HepG2 (cell line): ENCODE measurements around the gene MOGAT3. TPM values are rescaled to one million over a fixed set of nuclear protein-coding genes. Genes with fewer than 3 reads are reported as not detected.
A peak's percentile ranks its signal among the peaks of the same experiment; 100 is the strongest.

Experiments
- ARID3A ChIP-seq: IDR thresholded peaks from 2 replicates; pipeline ENCODE4 v1.6.1; 2012; ENCODE audit warnings: low read depth, low read length, improper control_type of control experiment
- CBFB ChIP-seq: sonication (generic); formaldehyde crosslinking; IDR thresholded peaks from 2 replicates; pipeline ENCODE4 v1.4.0; 2020; ENCODE audit warnings: missing genetic modification reagents
- FOXK1 ChIP-seq: sonication (generic); formaldehyde crosslinking; IDR thresholded peaks from 2 replicates; pipeline ENCODE4 v1.4.0; 2020; ENCODE audit warnings: low read depth, missing genetic modification reagents, borderline replicate concordance
- KAT7 ChIP-seq: IDR thresholded peaks from 2 replicates; pipeline ENCODE4 v1.6.1; 2018; ENCODE audit warnings: borderline replicate concordance, missing compliant biosample characterization
- NPAS2 ChIP-seq: sonication (generic); formaldehyde crosslinking; IDR thresholded peaks from 2 replicates; pipeline ENCODE4 v1.8.0; 2022; ENCODE audit warnings: mild to moderate bottlenecking, missing genetic modification reagents, borderline replicate concordance
- RXRB ChIP-seq: IDR thresholded peaks from 2 replicates; pipeline ENCODE4 v1.6.1; 2016; ENCODE audit warnings: borderline replicate concordance, missing genetic modification reagents, missing compliant biosample characterization
- ZNF280B ChIP-seq: sonication (generic); formaldehyde crosslinking; IDR thresholded peaks from 2 replicates; pipeline ENCODE4 v1.5.0; 2020; ENCODE audit warnings: missing genetic modification reagents, mild to moderate bottlenecking, borderline replicate concordance
- ZNF318 ChIP-seq: sonication (generic); formaldehyde crosslinking; IDR thresholded peaks from 2 replicates; pipeline ENCODE4 v1.4.0; 2020; ENCODE audit warnings: mild to moderate bottlenecking, missing genetic modification reagents
- ZNF331 ChIP-seq: sonication (generic); formaldehyde crosslinking; IDR thresholded peaks from 2 replicates; pipeline ENCODE4 v1.4.0; 2020; ENCODE audit warnings: missing genetic modification reagents
- ZNF333 ChIP-seq: sonication (generic); formaldehyde crosslinking; IDR thresholded peaks from 2 replicates; pipeline ENCODE4 v1.4.0; 2020; ENCODE audit warnings: mild to moderate bottlenecking, missing genetic modification reagents, borderline replicate concordance
- ZNF598 ChIP-seq: sonication (generic); formaldehyde crosslinking; IDR thresholded peaks from 2 replicates; pipeline ENCODE4 v1.5.1; 2020; ENCODE audit warnings: mild to moderate bottlenecking, missing genetic modification reagents, borderline replicate concordance
- ZNF768 ChIP-seq: sonication (generic); formaldehyde crosslinking; IDR thresholded peaks from 2 replicates; pipeline ENCODE4 v1.4.0; 2020; ENCODE audit warnings: missing genetic modification reagents
- ZNF772 ChIP-seq: sonication (generic); formaldehyde crosslinking; IDR thresholded peaks from 2 replicates; pipeline ENCODE4 v1.5.0; 2020; ENCODE audit warnings: mild to moderate bottlenecking, missing genetic modification reagents
- ZSCAN21 ChIP-seq: sonication (generic); formaldehyde crosslinking; IDR thresholded peaks from 2 replicates; pipeline ENCODE4 v1.8.0; 2022; ENCODE audit warnings: mild to moderate bottlenecking, missing genetic modification reagents, moderate library complexity, borderline replicate concordance
- ZSCAN25 ChIP-seq: sonication (generic); formaldehyde crosslinking; IDR thresholded peaks from 2 replicates; pipeline ENCODE4 v1.8.0; 2022; ENCODE audit warnings: mild to moderate bottlenecking, missing genetic modification reagents
- polyA plus RNA-seq, 8 experiments: library from polyadenylated mRNA; depleted of rRNA in 3 of 8; stranded (reverse) in 7 of 8; unstranded in 1 of 8; fragments of >200 nt; fragmentation: Illumina TruSeq in 4 of 8; extraction: Trizol in 4 of 8; gene quantifications; 2 replicates each; pipeline versions ENCODE4 v1.2.1 to v1.2.3, GENCODE V29; 2011 to 2016; ENCODE audit warnings: low read depth in 4 of 8, missing spikeins in 1 of 8, mixed read lengths in 1 of 8; ENCODE audit not compliant: insufficient read depth in 1 of 8
- total RNA-seq, 5 experiments: library from RNA; depleted of rRNA; stranded (reverse); fragments of >200 nt; fragmentation: Illumina TruSeq; extraction: Trizol; gene quantifications; 2 replicates each; pipeline ENCODE4 v1.2.3, GENCODE V29; 2016; ENCODE audit warnings: low read depth in 1 of 5

MOGAT3 gene
- total and polyA plus RNA-seq, 2 of the 13 experiments (the other 11 are each of a cell fraction or from before 2014, with no cell fraction given) = 22.5 to 30.5 TPM

- TF ChIP-seq ZSCAN21 (CRISPR knock-in tag) (no peak), ZSCAN25 (CRISPR knock-in tag) (no peak), CBFB (CRISPR knock-in tag) (no peak), KAT7 (CRISPR knock-in tag) (no peak), ZNF772 (CRISPR knock-in tag) (0 out of 2 replicates have a peak, but pooled peaks have one; percentile 6), FOXK1 (peak; percentile 8; the same call in 1 of the 2 replicates), ZNF333 (CRISPR knock-in tag) (peak; percentile 13; the same call in 1 of the 2 replicates), ZNF598 (CRISPR knock-in tag) (no peak), NPAS2 (CRISPR knock-in tag) (no peak), ZNF768 (CRISPR knock-in tag) (0 out of 2 replicates have a peak, but pooled peaks have one; percentile 30), RXRB (no peak), ZNF331 (peak; percentile 47; the same call in 1 of the 2 replicates), ARID3A (peak; percentile 39; the same call in 1 of the 2 replicates), ZNF318 (CRISPR knock-in tag) (no peak), ZNF280B (CRISPR knock-in tag) (no peak)
Measured at GRCh38 chr7:101218236-101219125, 17.6 kb upstream of the MOGAT3 start (continued).
